PFSK-1 (cell line): Measurements from ENCODE around the gene CLTCL1.

Experiments
- FOXP2 ChIP-seq: optimal IDR thresholded peaks from 2 replicates; pipeline ENCODE3; 2011; ENCODE audit warnings: borderline replicate concordance, control low read depth, inconsistent platforms; ENCODE audit not compliant: insufficient read depth; ENCODE audit errors: extremely low read length, extremely low read depth
- POLR2AphosphoS5 ChIP-seq: IDR thresholded peaks from 2 replicates; pipeline ENCODE4 v1.6.1; 2012; ENCODE audit warnings: low read depth, mild to moderate bottlenecking, control low read depth, low read length, moderate library complexity
- REST ChIP-seq, 2 experiments: IDR thresholded peaks; 2 replicates each; pipeline versions ENCODE4 v1.6.1 to v1.8.0; 2011 to 2012; ENCODE audit warnings: low read depth in 2 of 2, low read length in 2 of 2, control low read depth in 1 of 2, inconsistent platforms in 1 of 2, mild to moderate bottlenecking in 1 of 2, moderate library complexity in 1 of 2; ENCODE audit not compliant: insufficient read depth in 1 of 2
- SIN3A ChIP-seq: IDR thresholded peaks from 2 replicates; pipeline ENCODE4 v1.6.1; 2012; ENCODE audit warnings: mild to moderate bottlenecking, low read length, moderate library complexity, borderline replicate concordance; ENCODE audit not compliant: insufficient read depth
- TAF1 ChIP-seq: IDR thresholded peaks from 2 replicates; pipeline ENCODE4 v1.6.1; 2012; ENCODE audit warnings: low read length, control low read depth, borderline replicate concordance; ENCODE audit not compliant: insufficient read depth

Gene CLTCL1

GRCh38 chr22:19225560-19225959 is 66.0 kb downstream of the CLTCL1 start:
- TF ChIP-seq FOXP2 (no peak), REST (IDR thresholded peaks at IDR 0.05; ENCODE audit: insufficient read depth in 1 of 2, low read depth in 2 of 2, low read length in 2 of 2) (no peak), TAF1 (no peak), POLR2AphosphoS5 (no peak), SIN3A (no peak)

GRCh38 chr22:19224985-19225384 is 66.5 kb downstream of the CLTCL1 start:
- TF ChIP-seq FOXP2 = no peak
- TF ChIP-seq REST (IDR thresholded peaks at IDR 0.05; ENCODE audit: insufficient read depth in 1 of 2, low read depth in 2 of 2, low read length in 2 of 2) = no peak
- no peak for TF ChIP-seq SIN3A
- no peak for TF ChIP-seq POLR2AphosphoS5
- no peak for TF ChIP-seq TAF1

DNA sequence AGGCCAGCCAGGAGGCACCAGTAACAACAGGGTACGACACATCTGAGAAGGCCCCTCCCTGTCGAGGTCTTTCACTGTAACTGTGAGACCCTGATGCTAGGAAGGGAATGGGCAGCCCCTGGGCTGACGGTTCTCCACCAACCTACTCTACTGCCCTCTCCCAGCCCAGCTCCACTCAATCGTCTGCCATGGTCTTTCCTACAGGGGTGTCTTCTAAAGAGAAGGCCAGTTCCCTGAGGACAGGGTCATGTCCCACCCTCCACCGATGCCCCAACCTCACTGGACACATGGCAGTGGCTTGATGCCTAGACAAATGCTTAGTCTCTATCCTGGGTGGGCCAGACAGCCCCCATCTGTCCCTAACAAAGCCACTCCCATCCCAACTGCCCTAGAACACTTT is 67.0 kb downstream of the CLTCL1 start:
- TF ChIP-seq POLR2AphosphoS5 (no peak), TAF1 (no peak), SIN3A (no peak), REST (IDR thresholded peaks at IDR 0.05; ENCODE audit: insufficient read depth in 1 of 2, low read depth in 2 of 2, low read length in 2 of 2) (no peak), FOXP2 (no peak)

DNA sequence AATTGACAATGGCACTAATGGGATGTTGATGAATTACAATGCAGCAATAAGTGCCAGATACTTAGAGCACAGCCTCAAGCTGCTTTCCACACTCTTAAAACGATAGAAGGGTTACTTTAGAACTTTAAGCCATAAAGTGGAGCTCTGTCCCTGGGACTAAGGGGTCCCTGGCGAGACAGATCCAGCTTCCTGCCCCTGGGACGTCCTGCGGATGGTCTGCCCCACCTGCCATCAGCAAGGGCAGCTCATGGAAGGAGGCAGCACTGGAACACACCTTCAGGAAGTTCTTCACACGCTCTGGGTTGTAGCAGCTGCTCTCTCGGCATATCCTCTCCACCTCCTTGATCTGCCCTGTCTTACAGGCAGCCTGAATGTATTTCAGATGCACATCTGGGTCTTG is 67.9 kb downstream of the CLTCL1 start:
- TF ChIP-seq POLR2AphosphoS5 (no peak), SIN3A (no peak), FOXP2 (no peak), REST (IDR thresholded peaks at IDR 0.05; ENCODE audit: insufficient read depth in 1 of 2, low read depth in 2 of 2, low read length in 2 of 2) (no peak), TAF1 (no peak)

DNA sequence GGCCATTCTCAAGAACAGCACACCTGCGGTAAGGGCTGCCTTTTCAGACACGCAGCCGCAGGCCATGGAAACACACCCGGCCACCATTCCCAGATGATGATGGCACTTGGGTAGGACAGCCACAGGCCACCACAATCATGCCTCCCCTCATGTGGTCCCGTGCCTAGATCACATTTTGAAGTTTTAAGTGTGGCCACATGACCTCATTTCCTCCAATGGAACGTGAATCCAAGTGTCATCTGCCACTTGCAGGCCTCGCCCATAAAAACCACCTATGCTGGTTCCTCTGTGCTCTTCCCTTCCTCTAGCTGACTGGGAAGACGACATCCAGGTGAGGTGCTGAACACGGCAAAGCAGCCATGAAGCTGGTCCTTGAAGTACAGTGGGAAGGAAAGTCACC is 68.4 kb downstream of the CLTCL1 start:
- TF ChIP-seq SIN3A (no peak), TAF1 (no peak), FOXP2 (no peak), POLR2AphosphoS5 (no peak), REST (IDR thresholded peaks at IDR 0.05; ENCODE audit: insufficient read depth in 1 of 2, low read depth in 2 of 2, low read length in 2 of 2) (no peak)
